Fibroblast of mammary gland (primary cell): ENCODE results near the gene DDA1.
A peak's percentile ranks its signal among the peaks of the same experiment; 100 is the strongest.

ENCODE experiments used
- DNase-seq: peaks from one replicate; pipeline ENCODE4 v3.0.0-alpha.2; 2010; ENCODE audit warnings: low read depth
- H3K4me3 ChIP-seq: 2 replicates; pipeline ENCODE4 v1.5.1; 2011; ENCODE audit warnings: low read depth, mild to moderate bottlenecking, low read length, moderate library complexity; ENCODE audit not compliant: control insufficient read depth
- TF ChIP-seq, protein P1 (sequence below): conservative IDR thresholded peaks from 2 replicates; pipeline ENCODE4 v1.5.1; 2011; ENCODE audit warnings: low read depth, low read length, inconsistent platforms; ENCODE audit not compliant: control insufficient read depth, insufficient read depth

Gene DDA1

DNA sequence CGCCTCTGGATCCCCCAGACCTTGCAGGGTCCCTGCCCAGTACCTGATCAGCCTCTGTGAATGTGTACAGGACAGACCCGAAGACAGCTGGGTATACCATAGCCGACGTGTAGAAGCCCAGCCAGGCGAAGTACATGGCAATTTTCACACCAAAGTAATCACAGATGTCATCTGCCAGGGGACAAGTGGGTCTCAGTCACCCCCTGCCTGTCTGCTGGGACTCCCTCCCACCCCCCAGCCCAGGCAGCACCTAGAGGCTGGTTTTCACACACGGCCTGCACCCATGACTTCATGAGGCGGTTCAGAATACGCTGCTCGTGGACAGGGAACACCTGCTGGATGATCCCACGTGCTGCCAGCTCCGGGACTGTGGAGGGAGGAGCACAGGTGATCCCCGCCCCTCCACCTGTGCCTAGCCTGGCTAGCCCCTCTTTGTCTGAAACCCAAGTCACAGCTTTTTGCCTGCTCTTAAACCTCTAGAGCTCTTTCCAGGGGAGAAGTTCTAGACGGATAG, 21.7 kb downstream of the DDA1 start:
- no peak for DNase-seq
- H3K4me3 ChIP-seq, result no peak overlapping the region
- TF ChIP-seq, protein P1, sequence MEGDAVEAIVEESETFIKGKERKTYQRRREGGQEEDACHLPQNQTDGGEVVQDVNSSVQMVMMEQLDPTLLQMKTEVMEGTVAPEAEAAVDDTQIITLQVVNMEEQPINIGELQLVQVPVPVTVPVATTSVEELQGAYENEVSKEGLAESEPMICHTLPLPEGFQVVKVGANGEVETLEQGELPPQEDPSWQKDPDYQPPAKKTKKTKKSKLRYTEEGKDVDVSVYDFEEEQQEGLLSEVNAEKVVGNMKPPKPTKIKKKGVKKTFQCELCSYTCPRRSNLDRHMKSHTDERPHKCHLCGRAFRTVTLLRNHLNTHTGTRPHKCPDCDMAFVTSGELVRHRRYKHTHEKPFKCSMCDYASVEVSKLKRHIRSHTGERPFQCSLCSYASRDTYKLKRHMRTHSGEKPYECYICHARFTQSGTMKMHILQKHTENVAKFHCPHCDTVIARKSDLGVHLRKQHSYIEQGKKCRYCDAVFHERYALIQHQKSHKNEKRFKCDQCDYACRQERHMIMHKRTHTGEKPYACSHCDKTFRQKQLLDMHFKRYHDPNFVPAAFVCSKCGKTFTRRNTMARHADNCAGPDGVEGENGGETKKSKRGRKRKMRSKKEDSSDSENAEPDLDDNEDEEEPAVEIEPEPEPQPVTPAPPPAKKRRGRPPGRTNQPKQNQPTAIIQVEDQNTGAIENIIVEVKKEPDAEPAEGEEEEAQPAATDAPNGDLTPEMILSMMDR, result no peak

DNA sequence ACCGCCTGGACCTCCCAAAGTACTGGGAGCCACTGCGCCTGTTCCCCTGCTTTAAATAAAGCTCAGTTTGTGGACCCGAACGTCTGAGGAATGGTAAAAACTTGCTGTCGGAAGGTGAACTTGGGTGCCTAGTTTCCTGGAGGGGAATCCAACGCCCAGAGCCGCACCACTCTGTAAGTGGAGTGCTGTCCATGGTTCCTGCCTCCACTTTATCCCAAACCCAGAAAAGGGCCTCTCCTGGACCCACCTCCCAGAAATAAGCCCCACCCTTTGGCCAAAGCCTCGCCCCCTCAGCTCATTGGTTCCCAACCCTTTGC, 23.0 kb downstream of the DDA1 start:
- TF ChIP-seq, protein P1, result no peak
- no peak for DNase-seq

DNA sequence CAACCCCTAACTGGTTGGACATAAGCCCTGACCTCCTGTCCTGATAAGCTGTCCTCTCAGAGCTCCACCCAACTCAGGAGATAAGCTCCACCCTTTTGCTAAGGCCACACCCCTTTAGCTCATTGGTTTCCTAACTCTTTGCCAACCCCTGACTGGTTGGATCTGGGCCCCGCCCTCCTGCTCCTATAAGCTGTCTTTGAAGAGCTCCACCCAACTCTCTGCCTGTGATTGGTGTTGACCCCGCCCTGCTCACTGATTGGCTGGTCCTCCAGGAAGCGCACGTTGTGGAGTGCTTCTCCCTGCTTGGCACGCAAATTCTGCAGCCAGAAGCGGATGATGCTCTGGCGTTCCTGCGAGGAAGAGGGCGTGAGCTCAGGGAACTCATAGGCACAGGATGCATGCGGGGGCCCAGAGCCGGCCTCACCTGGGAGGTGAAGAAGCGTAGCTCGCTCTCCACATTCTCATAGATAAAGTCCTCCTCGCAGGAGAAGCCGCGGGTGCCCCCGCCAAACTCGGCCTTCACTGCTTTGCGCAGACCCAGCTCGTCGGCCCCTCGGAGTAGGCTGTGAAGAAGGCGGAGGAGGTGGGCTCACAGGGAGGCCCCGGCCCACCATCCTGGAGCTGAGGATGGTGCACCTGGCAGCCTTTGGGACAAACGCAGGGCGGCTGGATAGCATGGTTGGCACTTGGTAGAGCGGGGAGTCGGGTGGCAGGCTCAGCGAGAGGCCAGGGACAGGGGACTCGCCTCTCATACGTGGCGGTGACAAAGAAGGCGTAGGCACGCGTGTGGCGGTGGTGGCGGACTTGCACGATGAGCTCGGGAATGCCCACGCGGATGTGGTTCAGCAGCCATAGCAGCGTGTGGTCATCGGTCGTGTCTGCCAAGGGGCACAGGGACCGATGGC, 23.6 kb downstream of the DDA1 start:
- peak; percentile 63 for DNase-seq
- no peak overlapping the region for H3K4me3 ChIP-seq
- TF ChIP-seq, protein P1, result no peak

More for the DNA sequence above, 23.0 kb downstream of the DDA1 start:
- no peak overlapping the region for H3K4me3 ChIP-seq

DNA sequence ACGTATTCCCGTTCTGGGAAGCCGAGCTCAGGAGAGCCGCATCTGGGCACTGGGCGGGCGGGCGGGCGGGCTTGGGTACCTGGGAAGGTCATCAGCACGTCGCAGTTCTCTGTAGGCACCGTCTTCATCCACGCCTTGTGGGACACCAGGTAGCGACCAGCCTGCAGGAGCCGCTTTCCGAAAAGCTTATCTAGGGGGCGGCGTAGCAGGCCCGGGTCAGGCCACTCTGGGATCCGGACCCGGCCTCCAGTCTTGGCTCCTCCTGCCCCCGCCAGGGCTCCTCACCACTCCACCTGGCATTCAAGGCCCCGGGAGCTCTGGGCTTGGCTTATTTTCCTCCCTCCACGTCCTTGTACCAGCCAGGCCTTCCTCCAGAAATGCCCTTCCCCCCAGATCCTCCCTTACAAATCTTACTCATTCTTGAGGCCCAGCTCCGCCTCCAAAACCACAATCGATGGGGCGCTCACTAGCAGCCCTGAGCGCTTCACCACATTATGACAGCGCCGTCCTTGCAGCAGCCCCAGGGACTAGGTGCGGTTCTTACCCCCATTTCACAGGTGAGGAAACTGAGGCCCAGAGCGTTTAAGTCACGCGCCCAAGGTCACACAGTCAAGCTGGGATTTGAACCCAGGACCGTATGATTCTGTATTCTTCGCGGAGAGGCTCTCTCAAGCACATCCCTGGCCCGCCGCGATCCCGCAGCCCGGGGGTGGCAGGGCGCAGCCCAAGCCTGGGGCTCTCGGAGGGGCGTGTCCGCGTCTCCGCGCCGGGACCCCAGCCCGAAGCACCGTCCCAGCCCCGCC, 24.4 kb downstream of the DDA1 start:
- TF ChIP-seq, protein P1, result no peak
- peak; percentile 84 for DNase-seq
- peak overlapping the region; percentile 55 for H3K4me3 ChIP-seq

DNA sequence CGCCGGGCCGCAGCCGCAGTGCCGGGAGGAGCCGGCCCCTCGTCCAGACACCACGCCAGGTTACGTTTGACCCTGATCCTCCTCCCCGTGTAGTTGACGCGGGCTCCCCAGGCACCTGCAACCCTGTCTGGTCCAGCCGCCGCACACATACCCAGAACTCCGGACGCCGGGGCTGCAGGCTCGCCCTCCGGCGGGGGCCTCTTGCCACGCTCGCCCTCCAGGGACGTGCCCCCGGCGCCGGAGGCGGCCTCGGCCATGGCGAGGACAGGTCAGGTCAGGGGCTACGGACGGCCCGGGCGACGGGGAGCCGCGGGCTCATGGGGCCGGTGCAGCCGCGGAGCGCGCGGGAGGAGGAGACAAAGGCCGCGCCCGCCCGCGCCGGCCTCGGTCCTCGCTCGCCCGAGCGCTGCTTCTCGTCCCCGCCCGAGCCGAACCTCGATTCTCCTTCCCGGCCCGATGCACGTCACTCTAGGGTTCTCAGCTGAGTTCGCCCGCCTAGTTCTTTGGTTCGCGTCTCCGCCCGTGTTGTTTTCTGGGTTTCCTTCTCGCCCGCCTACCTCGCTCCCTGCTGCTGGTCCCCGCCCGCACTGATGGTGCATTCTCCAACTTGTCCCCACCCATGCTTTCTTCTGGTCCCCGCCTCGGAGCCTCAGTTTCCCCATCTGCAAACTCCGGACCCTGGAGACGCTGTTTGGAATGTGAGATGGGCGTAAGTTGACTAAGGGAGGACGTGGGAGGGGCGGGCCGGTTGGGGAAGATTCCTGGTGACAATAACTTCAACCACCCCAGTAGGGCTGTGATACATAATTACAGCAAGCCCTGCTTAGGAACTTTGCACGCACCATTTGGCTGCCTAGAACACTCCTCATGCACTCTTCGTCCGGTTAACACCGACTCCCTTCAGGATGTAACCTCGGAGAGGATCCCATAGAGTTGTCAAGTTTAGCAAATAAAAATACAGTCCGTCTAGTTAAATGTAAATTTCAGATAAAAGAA, 25.3 kb downstream of the DDA1 start, which contains the start of gene ANO8:
ANO8 (minus strand) TSS at position 442 of the 996 bp plus-strand sequence; CDS start at position 257, 185 bp downstream.
- DNase-seq, result peak; percentile 99
- TF ChIP-seq, protein P1, result no peak
- H3K4me3 ChIP-seq, result peak within 1 kb of the TSS; percentile 55

DNA sequence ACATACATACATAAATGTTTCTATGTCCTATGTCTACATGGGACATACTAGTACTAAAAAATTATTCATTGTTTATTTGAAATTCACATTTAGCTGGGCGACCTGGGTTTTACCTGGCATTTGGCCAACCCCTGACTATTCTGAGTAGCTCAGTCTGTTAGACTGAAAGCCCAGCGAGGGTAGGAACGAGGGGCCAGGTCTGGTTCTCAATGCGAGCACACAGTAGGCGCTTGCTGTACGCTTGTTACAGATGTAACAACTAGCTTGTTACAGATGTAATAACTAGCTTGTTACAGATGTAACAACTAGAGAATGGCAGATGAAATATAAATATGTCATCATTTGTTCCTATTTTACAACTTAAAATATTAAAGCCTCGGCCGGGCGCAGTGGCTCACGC, 26.2 kb downstream of the DDA1 start:
- TF ChIP-seq, protein P1, result no peak
- H3K4me3 ChIP-seq, result no peak overlapping the region
- no peak for DNase-seq
